AG09319 (cell line): ENCODE results near the gene GAK.

Source experiments
- DNase-seq: peaks from one replicate; pipeline ENCODE4 v3.0.0-alpha.2; 2010; ENCODE audit warnings: low read depth; ENCODE audit errors: extremely low read depth
- TF ChIP-seq, protein P1 (sequence below): IDR thresholded peaks from 2 replicates; pipeline ENCODE4 v1.5.1; 2011; ENCODE audit warnings: low read depth, mild to moderate bottlenecking, inconsistent platforms, low read length, moderate library complexity

The GAK gene

DNA sequence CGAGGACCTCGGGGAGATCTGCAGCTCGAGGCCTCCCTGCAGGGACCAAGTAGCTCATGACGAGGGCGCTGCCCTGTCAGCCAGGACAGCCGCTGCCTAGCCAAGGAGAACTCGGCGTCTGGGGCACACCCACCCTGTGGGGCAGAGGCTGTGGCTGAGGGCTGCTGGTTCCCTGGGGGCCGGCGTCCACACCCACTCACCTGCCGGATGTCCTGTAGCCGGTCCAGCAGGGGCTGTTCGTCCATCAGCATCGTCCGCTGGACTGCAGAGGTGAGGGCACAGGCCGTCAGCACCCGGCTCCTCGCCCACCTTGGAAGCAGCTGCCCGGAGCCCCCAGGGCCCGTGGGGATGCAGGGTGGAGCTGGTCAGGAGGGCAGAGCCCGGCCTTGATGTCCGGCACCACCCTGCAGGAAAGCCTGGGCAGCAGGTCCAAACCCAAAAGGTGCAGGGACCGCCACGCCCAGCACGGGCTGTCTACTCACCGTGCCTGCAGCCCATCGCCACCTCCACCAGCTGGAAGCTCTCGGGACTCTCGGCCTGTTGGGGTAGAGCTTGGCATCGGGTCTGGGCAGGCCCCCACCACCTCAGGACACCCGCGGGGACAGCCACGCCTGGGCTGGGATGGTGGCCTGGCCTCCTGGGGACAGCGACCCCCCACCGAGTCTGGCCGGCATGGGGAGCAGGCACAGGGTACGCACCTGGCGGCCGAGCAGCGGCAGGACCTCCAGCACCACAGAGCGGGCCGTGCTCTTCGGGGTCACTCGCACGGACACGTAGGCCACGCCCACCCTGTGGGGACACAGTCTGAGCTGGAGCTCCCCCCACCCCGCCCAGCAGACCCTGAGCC lies 34.4 kb upstream of the GAK start:
- DNase-seq = no peak
- TF ChIP-seq, protein P1, sequence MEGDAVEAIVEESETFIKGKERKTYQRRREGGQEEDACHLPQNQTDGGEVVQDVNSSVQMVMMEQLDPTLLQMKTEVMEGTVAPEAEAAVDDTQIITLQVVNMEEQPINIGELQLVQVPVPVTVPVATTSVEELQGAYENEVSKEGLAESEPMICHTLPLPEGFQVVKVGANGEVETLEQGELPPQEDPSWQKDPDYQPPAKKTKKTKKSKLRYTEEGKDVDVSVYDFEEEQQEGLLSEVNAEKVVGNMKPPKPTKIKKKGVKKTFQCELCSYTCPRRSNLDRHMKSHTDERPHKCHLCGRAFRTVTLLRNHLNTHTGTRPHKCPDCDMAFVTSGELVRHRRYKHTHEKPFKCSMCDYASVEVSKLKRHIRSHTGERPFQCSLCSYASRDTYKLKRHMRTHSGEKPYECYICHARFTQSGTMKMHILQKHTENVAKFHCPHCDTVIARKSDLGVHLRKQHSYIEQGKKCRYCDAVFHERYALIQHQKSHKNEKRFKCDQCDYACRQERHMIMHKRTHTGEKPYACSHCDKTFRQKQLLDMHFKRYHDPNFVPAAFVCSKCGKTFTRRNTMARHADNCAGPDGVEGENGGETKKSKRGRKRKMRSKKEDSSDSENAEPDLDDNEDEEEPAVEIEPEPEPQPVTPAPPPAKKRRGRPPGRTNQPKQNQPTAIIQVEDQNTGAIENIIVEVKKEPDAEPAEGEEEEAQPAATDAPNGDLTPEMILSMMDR = no peak

- no peak for DNase-seq
- TF ChIP-seq, protein P1 = no peak
Observed at GRCh38 chr4:965766-966134, 33.6 kb upstream of the GAK start.

DNA sequence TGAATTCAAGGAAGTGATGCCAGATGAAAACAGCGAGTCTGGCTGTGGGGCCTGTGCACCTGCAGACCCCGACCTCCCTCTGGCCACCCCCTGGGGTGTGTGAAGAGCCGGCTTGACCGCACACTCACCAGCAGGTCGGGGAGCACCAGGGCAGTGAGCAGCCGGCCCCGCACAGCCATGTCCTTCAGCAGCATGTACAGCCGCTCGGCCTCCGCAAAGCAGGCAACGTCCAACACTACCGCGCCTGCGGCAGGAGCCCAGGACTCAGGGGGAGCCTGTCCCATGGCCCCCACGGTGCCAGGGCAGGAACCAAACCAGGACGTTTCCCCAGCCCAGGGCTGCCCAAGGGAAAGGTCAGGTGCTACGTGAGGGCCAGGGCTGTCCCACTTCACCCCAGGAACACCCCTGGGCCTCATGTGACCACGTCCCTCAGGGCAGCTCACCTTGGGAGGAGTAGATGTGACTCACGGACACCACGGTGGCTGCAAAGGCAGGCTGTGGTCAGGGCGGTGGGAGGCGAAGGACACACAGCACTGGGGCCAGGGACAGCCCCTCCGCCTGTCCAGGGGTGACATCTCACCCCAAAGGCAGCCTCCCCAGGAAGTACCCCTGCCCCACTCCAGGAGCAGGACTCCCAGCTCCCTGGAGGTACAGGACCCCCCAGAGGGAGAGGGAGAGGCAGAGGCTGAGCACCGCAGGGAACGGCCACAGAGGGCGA lies 33.1 kb upstream of the GAK start:
- no peak for DNase-seq
- TF ChIP-seq, protein P1 = no peak

GRCh38 chr4:964346-965025 lies 32.4 kb upstream of the GAK start:
- TF ChIP-seq, protein P1 = no peak
- DNase-seq = no peak

GRCh38 chr4:963276-964225 lies 31.4 kb upstream of the GAK start:
- no peak for DNase-seq
- TF ChIP-seq, protein P1 = no peak

- TF ChIP-seq, protein P1 = no peak
- no peak for DNase-seq
Observed at GRCh38 chr4:962231-963208, 30.4 kb upstream of the GAK start.
